KG1 (cell line): ENCODE measurements around the gene DYNLT1.
"Not testable (repeated sequence)": the region's sequence is repeated elsewhere in the genome, so short reads cannot be mapped to it uniquely, and the experiment has no call there.

Experiments
- DNase-seq: peaks from one replicate; lab custom pipeline; 2025; lab: John Stamatoyannopoulos, UW

DYNLT1 gene

DNA sequence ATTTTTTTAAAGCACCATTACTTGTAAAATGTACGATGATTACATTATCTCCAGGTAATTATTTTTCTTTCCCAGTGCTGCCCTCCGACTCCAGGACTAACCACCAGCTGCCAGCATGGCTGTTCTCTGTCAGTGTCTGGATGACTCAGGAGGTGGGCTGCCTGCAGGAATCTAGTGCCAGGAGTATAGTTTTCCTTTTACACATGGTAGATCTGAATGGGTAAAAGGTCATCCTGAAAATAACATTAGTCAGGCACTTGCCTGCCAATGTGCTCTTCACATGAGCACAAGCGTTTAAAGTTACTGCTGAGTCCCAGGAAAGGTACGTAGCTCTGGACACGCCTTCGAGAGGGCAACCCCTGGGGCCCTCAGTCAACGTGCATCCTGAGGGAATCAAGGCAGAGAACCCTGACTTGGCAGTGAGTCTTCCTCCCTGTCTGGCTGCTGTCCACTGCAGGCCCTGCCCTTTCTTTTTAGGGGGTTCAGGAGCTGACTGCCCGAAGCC is 2.4 kb downstream of the DYNLT1 start:
- DNase-seq: no peak

GRCh38 chr6:158640519-158640918 is 4.0 kb downstream of the DYNLT1 start:
- no peak for DNase-seq

GRCh38 chr6:158639056-158639455 is 5.5 kb downstream of the DYNLT1 start:
- no peak for DNase-seq

DNA sequence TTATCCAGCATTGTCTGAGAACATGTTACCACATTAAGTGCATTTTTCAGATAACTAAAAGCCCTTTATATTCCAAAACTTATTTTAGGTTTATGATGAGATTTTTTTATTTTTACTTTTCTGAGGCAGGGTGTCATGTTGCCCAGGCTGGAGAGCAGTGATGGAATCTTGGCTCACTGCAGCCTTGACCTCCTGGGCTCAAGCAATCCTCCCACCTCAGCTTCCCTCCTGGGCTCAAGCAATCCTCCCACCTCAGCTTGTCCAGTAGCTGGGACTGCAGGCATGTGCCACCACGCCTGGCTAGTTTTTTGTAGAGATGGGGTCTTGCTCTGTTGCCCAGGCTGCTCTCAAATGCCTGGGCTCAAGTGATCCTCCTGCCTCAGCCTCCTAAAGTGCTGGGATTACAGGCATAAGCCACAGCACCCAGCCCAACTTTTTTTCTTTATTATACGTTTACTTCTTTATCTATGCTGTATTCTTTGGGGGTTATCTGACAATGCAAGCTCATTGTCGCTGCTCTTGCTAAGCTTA is 6.2 kb downstream of the DYNLT1 start:
- no peak for DNase-seq

DNA sequence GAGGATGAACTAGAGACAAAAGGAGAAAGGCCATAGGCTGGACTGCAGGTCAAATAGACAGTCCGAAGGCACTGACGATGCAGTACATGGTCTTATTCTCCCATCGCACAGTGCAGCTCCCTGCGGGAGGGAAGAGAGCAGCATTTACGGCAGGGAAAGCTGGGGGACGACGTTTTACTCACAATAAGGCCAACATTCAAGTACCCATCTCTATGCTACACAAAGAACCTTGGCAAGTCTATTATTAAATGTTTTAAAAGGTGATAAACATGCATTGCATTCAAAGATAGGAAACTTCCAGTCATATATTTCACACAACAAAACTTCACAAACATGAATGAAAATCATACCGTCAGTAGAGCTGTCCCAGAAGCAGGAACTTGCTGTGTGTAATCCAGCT is 7.8 kb downstream of the DYNLT1 start:
- no peak for DNase-seq

DNA sequence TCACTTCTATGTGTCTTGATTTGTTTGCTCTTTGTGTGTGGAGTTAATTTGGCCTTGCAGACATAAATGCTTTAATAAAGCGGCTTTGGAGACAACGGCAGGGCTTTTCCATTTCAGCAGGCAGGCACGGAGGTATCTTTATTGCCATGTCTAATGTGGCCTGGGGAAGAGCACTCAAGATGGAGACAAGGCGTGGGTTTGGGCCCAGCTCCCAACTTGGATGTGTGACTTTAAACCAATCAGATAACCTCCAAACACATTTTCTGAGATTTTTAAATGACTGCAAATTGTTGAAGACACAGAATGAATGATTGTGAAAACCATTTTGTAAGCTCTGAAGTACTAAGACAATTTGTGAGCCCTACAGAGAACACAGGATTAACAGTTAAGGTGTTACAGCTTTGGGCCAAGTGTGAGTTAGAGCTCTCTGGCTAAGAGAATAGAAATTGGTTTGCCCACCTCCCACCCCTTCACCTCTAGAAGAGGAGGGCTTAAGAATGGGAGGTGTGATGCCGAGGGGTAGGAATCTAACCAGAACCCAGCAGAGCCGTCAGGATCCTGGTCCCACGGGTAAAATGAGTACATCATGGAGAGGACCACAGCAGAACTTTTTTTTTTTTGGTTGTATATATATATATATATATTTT is 9.0 kb downstream of the DYNLT1 start:
- DNase-seq: no peak

DNA sequence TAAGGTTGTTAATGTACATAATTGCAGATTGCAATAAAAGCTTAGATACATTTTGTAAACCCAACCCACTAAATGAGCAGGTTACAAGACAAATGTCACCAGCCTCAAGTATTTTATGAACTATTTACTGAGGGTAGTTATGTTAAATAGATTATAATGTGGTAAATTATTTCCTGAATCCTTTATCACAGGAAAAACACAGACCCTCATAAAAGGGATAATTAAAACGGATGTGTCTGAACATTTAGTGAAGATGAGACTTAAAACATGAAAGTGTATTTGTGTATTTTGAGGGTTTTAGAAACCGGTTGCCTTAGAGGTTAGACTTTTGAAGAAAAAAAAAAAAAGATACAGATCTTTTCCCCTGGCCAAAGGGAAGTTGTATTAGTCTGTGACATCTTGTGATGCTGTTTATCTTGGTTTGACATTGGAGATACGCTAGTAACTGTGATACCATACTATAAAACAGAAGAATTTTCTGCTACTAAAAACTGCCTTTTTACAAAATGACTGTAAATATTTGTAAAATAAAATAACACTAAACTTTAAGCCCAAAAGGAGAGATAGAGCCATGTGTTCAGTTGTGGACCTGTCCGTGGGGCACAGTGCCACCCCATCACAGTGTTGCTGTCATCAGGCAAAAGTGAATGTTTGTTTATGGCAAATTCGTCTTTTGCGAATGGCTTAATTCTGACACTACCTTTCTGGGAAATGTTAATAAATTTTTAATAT is 9.7 kb downstream of the DYNLT1 start:
- DNase-seq: no peak

- no peak for DNase-seq
These were observed 11.4 kb downstream of the DYNLT1 start for GRCh38 chr6:158633127-158633526.

- not testable (repeated sequence) for DNase-seq
These were observed 11.9 kb downstream of the DYNLT1 start for GRCh38 chr6:158632538-158633119.

GRCh38 chr6:158631678-158632537 is 12.6 kb downstream of the DYNLT1 start:
- no peak for DNase-seq

DNA sequence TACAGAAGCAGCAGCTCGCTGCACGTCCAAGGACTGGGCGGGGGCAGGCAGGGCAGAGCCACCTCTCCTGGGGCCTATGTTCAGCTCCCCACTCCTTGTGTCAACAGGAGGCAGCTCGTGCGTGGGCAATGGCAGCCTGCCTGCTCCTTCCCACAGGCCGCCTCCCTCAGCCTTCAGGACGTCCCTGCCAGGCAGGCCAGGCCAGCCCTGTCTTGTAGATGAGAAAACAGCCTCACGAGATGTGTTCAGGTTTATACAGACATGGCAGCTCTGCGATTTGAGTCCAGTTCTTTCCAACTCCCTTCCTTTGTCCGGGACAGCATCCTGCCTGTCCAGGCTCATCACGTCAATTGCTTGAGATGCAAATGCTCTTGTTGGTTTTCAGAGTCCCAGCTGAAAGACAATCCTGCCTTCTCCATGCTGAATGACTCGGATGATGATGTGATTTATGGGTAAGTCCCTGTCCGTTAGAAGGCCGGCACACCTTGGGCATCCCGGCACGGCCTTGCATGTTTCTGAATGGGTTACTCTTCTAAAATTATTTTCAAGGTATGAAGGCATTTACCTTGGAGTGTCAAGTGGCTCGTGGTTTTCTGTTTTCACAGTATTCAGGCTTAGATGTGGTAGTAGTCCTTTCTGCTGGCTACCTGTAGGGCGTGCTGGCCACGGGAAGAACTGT is 13.5 kb downstream of the DYNLT1 start:
- no peak for DNase-seq

DNA sequence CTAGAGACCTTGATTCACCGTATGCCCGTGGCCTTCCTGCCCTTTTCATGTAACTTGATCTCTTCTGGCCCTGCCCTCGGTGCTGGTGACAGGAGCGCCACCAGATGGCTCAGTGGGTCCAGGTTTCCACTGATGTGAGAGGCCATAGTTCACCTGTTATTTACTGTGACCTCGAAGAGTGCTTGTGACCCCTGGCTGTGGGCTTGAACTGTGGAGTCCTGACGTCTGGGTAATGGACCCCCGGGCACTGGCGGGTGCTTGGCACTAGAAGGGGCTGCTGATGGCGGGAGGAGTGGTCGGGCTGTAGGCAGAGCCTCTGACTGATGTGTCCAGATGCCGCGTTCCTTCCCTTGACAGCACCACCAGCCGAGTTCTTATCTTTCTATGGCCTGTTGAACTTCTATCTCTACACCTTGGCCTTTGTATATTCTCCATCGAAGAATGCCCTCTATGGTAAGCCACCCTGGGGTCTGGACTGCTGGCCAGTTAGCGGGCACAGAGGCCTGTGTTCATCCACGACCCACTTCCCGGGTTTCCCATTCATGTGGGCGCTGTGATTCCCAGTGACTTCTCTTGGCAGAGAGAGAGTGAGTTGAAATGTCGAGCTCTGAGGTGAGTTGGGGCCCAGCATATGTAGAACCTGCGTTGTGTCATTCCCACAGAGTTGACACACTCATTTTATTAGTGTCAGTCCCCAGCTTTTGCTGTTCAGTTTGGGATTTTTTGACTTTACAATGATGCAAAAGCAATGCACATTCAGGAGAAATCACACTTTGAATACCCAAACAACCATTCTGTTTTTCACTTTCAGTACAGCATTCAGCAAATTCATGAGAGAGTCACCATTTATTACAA is 14.9 kb downstream of the DYNLT1 start:
- DNase-seq: no peak

- DNase-seq: no peak
These were observed 16.0 kb downstream of the DYNLT1 start for GRCh38 chr6:158628542-158628941.

DNA sequence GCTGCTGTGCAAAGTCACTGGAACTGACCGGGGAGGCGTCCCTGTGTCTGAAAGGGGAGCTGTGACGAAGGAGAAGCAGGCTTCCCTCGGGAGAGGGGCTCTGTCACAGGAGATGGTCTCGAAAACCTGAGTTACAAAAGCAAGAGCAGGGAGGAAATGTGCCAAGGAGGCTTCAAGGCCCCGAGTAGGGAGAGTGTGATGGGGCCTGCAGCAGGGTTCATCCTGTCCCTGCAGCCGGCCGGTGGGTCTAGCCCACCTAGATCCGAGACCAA is 16.7 kb downstream of the DYNLT1 start:
- DNase-seq: no peak

GRCh38 chr6:158627168-158627939 is 17.2 kb downstream of the DYNLT1 start:
- no peak for DNase-seq

DNA sequence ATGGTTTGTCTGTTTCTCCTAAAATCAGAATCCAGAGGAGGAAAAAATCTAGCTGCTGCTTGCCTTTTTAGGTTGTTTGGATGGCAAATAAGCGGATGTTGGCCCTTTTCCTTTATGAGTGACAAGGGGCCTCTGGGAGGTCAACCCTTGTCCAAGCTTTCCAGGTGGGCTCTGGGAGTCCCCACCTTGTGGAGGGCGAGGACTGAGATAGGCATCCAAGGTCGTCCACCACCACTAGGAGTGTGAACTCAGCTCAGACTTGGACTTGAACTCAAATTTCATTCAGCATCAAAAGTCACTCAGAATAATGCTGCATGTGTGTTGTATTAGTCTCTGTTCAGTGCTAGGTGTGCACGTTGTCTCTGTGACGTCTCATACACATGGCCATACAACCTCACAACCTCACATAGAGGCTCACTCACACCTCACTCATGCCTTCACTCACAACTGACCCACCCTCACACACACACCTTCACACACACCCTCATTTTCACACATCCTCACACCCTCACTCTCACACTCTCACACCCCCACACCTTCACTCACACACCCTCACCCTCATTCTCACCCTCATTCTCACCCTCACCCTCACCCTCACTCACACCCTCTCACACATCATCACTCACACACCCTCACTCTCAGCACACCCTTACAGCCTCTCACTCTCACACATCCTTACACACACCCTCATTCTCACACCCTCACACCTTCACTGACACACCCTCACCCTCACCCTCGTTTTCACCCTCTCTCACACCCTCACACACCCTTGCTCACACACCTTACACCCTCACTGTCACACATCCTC is 18.0 kb downstream of the DYNLT1 start:
- no peak for DNase-seq

DNA sequence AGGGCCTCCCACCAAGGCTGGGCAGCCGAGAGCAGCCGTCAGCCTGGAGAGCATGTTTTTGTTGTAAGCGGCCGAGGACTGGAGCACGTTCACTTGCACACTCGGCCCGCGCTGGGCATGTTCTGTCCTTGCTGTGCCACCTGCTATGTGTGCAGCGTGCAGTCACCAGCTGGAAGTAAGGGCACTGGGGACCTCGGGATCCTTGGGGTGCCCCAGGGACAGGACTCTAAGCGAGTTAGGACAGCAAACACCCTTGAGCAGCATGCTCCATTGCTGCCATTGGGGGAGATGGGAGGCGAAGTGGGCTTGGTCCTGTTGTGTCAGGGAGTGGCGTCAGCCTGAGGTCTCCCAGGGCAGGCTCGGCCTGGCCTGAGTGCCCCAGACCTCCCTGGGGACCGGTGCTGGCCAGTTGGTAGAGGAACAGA is 18.6 kb downstream of the DYNLT1 start:
- no peak for DNase-seq

DNA sequence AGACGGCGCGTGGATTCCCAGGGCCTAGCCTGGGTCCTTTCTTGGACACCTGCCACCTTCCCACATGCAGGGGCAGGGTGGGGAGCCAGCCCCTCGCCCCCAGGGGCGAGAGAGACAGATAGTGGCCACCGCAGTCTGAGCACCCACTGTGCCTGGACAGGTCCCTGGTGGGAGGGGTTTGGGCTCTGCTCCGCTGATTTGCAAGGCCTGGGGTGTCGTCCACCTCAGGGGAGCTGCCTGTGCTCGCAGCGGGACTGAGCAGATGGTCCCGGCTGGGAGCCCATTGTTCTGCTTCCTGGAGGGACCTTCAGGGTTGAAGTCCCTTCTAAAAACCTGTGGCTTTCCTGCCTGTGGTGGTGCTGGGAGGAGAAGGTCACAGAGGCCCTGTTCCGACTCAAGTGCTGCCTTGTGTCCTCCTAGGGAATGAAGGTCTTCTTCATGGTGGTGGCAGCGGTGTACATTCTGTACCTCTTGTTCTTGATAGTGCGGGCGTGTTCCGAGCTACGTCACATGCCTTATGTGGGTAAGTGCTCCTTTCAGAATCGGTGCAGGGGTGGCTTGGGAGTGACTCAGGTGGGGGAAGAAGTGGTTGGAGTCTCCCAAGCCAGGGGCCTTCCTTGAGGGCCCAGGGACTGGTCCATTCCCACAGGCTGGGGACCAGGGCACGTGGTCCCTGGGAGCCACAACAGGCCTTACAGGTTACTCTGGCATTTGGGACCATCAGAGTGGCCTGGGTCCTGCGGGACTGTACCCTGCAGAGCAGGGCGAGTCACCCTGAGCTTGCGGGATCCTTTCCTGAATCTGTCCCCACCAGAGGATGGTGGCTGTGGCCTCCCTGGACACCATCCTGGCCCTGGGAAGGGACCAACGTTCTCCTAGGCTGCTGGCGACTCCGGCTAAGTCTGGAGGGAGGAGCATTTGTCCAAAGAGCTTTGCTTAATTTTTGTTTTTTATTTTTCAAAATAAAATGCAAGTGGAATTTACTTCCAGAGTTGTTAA is 19.6 kb downstream of the DYNLT1 start:
- no peak for DNase-seq
